PFSK-1 (cell line): ENCODE measurements around the gene CNTNAP2.

Source experiments
- FOXP2 ChIP-seq: optimal IDR thresholded peaks from 2 replicates; pipeline ENCODE3; 2011; ENCODE audit warnings: borderline replicate concordance, control low read depth, inconsistent platforms; ENCODE audit not compliant: insufficient read depth; ENCODE audit errors: extremely low read length, extremely low read depth
- POLR2AphosphoS5 ChIP-seq: IDR thresholded peaks from 2 replicates; pipeline ENCODE4 v1.6.1; 2012; ENCODE audit warnings: low read depth, mild to moderate bottlenecking, control low read depth, low read length, moderate library complexity
- SIN3A ChIP-seq: IDR thresholded peaks from 2 replicates; pipeline ENCODE4 v1.6.1; 2012; ENCODE audit warnings: mild to moderate bottlenecking, low read length, moderate library complexity, borderline replicate concordance; ENCODE audit not compliant: insufficient read depth
- TAF1 ChIP-seq: IDR thresholded peaks from 2 replicates; pipeline ENCODE4 v1.6.1; 2012; ENCODE audit warnings: low read length, control low read depth, borderline replicate concordance; ENCODE audit not compliant: insufficient read depth
- TF ChIP-seq, protein P1 (sequence below), 2 experiments: IDR thresholded peaks; 2 replicates each; pipeline versions ENCODE4 v1.6.1 to v1.8.0; 2011 to 2012; ENCODE audit warnings: low read depth in 2 of 2, low read length in 2 of 2, control low read depth in 1 of 2, inconsistent platforms in 1 of 2, mild to moderate bottlenecking in 1 of 2, moderate library complexity in 1 of 2; ENCODE audit not compliant: insufficient read depth in 1 of 2

DNA sequence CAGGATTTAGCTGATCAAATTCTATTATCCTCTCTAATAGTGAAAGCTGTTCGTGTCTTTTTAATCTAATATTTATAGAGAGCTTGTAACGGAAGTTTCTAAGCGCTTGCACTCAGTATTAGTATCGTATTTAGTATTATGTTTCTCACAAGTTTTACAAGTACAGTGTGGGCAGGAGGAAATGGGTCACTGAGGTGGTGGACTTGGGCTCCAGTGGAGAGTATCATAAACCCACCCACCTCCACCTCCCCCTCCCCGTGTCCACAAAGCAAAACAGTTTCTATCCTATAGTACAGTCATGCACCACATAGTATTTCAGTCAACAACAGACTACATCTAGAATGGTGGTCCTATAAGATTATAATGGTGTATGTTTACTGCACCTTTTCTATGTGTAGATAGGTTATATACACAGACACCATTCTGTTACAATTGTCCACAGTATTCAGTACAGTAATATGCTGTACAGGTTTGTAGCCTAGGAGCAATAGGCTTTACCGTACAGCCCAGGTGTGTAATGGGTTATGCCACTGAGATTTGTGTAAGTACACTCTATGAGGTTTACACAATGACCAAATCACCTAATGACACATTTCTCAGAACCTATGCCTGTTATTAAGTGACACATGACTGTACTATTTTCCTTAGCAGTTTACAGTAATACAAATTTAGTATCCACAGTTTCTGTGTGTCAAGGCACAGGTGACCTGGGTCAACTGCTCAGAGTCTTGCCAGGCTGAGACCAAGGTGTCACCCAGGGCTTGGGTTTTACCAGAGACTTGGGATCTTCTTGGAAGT lies 1452.7 kb downstream of the CNTNAP2 start:
- TF ChIP-seq POLR2AphosphoS5 (no peak), SIN3A (no peak), TAF1 (no peak), FOXP2 (no peak)
- TF ChIP-seq, protein P1, sequence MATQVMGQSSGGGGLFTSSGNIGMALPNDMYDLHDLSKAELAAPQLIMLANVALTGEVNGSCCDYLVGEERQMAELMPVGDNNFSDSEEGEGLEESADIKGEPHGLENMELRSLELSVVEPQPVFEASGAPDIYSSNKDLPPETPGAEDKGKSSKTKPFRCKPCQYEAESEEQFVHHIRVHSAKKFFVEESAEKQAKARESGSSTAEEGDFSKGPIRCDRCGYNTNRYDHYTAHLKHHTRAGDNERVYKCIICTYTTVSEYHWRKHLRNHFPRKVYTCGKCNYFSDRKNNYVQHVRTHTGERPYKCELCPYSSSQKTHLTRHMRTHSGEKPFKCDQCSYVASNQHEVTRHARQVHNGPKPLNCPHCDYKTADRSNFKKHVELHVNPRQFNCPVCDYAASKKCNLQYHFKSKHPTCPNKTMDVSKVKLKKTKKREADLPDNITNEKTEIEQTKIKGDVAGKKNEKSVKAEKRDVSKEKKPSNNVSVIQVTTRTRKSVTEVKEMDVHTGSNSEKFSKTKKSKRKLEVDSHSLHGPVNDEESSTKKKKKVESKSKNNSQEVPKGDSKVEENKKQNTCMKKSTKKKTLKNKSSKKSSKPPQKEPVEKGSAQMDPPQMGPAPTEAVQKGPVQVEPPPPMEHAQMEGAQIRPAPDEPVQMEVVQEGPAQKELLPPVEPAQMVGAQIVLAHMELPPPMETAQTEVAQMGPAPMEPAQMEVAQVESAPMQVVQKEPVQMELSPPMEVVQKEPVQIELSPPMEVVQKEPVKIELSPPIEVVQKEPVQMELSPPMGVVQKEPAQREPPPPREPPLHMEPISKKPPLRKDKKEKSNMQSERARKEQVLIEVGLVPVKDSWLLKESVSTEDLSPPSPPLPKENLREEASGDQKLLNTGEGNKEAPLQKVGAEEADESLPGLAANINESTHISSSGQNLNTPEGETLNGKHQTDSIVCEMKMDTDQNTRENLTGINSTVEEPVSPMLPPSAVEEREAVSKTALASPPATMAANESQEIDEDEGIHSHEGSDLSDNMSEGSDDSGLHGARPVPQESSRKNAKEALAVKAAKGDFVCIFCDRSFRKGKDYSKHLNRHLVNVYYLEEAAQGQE (IDR thresholded peaks at IDR 0.05; ENCODE audit: insufficient read depth in 1 of 2, low read depth in 2 of 2, low read length in 2 of 2): no peak
